IPS-18c (cell line): ENCODE results near the gene ZSCAN10.
"Not testable (repeated sequence)": the region's sequence is repeated elsewhere in the genome, so short reads cannot be mapped to it uniquely, and the experiment has no call there.

Experiments used
- H3K4me3 ChIP-seq: 2 replicates; pipeline ENCODE4 v1.7.0; 2013; ENCODE audit warnings: low read depth, mild to moderate bottlenecking, low read length, moderate library complexity; ENCODE audit not compliant: insufficient read depth
- H3K9me3 ChIP-seq: one replicate; pipeline ENCODE4 v1.6.1; 2013; ENCODE audit warnings: mild to moderate bottlenecking, low read length, moderate library complexity; ENCODE audit not compliant: control insufficient read depth, insufficient read depth

ZSCAN10 gene

GRCh38 chr16:3094289-3095027, 4.6 kb downstream of the ZSCAN10 start:
- Histone ChIP-seq H3K9me3 (no peaks in the 10 kb centered on the region), H3K4me3 (no peak overlapping the region)

DNA sequence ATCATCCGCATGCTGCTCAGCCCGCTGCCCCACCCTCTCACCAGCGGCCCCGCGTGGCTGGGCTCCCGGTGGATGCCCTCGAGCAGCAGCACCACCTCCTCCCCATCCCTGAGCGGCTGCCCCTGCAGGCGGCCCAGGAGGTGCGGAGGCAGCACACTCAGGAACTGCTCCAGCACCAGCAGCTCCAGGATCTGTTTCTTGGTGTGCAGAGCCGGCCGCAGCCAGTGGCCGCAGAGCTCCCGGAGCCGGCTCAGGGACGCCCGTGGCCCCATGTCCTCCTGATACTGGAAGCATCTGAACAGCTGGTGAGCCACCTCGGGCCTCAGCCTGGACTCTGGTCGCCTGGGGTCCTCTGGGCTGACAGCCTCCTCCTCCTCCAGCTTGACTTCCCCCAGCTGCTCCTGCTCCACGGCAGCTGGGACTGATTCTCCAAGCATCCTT, 6.6 kb downstream of the ZSCAN10 start:
- Histone ChIP-seq H3K4me3 (no peak overlapping the region), H3K9me3 (no peaks in the 10 kb centered on the region)

GRCh38 chr16:3091551-3091950, 7.5 kb downstream of the ZSCAN10 start:
- Histone ChIP-seq H3K9me3 (no peaks in the 10 kb centered on the region), H3K4me3 (no peak overlapping the region)

GRCh38 chr16:3089717-3090592, 9.1 kb downstream of the ZSCAN10 start:
- Histone ChIP-seq H3K9me3 (no peaks in the 10 kb centered on the region), H3K4me3 (no peak overlapping the region)

DNA sequence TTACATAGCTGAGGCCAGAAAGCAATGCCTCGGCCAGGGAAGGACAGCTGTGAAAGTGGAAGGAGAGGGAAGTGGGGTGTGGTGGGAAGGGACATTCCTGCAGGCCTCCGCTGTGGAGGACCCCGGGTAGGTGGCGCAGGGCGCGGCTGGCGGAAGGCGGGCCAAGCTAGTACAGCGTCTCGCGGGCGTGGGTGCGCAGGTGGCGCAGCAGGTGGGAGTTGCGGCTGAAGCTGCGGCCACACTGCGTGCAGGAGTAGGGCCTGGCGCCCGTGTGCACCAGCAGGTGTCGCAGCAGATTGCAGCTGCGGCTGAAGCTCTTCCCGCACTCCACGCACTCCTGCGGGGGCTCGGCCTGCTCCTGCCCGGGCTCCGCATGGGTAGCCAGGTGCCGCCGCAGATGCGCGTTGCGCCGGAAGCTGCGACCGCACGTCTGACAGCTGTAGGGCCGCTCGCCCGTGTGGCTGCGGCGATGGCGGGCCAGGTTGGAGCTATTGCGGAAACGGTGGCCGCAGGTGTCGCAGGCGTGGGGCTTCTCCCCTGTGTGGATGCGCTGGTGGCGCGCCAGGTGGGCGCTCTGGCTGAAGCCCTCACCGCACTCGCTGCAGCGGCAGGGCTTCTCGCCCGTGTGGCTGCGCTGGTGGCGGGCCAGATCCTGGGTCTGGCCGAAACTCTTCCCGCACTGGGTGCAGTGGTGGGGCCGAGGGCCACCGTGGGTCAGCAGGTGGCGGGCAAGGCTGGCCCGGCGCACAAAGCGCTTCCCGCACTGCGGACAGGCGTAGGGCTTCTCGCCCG, 10.0 kb downstream of the ZSCAN10 start:
- Histone ChIP-seq H3K9me3 (no peaks in the 10 kb centered on the region), H3K4me3 (no peak overlapping the region)

GRCh38 chr16:3088450-3088849, 10.6 kb downstream of the ZSCAN10 start:
- Histone ChIP-seq H3K4me3 (no peak overlapping the region), H3K9me3 (no peaks in the 10 kb centered on the region)

DNA sequence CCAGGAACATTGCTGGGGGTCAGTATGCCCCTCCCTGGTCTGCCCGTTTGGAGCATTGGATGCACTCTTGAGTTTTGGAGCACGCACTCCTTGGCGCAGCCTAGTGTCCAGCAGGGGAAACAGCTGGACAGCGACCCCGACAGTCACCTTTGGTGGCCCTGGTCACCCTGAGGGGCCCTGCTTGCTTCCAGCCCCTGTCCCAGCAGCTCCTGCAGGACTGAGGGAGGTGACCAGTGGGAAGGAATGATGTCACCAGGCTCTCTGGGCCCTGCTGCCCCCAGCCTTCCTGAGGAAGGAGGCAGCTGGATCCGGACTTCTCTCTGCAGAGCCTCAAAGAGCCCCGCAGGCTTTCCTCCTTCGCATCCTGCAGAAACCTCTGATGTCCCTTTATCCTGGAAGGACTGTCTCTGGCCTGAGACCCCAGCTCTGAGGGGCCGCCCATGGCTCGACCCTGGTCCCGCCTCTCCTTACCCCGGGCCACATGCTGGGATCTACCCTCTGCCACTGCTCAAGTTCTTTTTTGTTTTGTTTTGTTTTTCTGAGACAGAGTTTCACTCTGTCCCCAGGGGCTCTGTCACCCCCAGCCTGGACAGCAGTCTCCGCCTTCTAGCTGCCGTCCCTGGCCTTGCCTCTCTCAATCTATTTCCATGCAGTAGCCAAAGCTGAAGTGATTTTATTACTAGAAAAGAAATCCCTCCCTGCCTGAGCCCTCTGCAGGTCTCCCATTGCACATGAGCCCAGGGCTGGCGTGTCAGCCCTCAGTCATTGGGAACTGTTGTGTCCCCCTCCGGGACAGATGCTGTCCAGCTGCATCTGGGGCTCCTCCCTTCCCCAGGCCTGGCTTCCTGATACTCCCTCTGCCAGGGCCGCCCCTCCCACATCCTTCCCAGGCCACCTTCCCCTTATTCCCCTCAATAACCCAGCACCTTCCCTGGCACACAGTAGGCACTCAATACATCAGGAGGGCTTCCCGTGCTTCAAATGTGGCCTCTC, 11.6 kb downstream of the ZSCAN10 start:
- Histone ChIP-seq H3K9me3 (no peaks in the 10 kb centered on the region), H3K4me3 (no peak overlapping the region)

GRCh38 chr16:3086596-3087242, 12.4 kb downstream of the ZSCAN10 start:
- H3K9me3 ChIP-seq: no peaks in the 10 kb centered on the region
- no peak overlapping the region for H3K4me3 ChIP-seq

GRCh38 chr16:3085868-3086595, 13.1 kb downstream of the ZSCAN10 start:
- Histone ChIP-seq H3K9me3 (no peaks in the 10 kb centered on the region), H3K4me3 (no peak overlapping the region)

- Histone ChIP-seq H3K4me3 (no peak overlapping the region), H3K9me3 (peaks cover 2% of the 10 kb centered on the region)
Observed at GRCh38 chr16:3084969-3085670, 14.0 kb downstream of the ZSCAN10 start.

DNA sequence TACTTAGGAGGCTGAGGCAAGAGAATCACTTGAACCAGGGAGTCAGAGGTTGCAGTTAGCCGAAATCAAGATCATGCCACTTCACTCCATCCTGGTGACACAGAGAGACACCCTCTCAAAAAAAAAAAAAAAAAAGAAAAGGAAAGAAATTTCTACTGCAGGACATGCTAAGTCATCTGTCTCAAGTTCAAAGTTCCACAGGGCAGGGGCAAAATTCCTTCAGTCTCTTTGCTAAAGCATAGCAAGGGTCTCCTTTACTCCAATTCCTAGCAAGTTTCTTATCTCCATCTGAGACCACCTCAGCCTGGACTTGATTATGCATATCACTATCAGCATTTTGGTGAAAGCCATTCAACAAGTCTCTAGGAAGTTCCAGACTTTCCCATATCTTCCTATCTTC, 14.6 kb downstream of the ZSCAN10 start:
- Histone ChIP-seq H3K4me3 (no peak overlapping the region), H3K9me3 (peaks cover 2% of the 10 kb centered on the region)

DNA sequence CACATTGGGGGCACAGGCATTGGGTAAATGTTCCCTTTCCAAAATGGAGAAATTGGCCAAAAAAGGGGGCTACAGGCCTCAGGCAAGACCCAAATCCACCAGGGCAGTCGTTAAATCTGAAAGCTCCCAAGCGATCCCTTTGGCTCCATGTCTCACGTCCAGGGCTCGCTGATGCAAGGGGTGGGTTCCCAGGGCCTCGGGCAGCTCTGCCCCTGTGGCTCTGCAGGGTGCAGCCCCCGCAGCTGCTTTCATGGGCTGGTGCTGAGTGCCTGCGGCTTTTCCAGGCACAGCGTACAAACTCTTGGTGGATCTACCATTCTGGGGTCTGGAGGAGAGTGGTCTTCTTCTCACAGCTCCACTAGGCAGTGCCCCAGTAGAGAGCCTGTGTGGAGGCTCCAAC, 15.7 kb downstream of the ZSCAN10 start:
- H3K9me3 ChIP-seq: not testable (repeated sequence)

GRCh38 chr16:3081957-3082356, 17.1 kb downstream of the ZSCAN10 start:
- H3K4me3 ChIP-seq, H3K9me3 ChIP-seq: not testable (repeated sequence)

More for the DNA sequence above, 15.7 kb downstream of the ZSCAN10 start:
- H3K4me3 ChIP-seq: not testable (repeated sequence)

DNA sequence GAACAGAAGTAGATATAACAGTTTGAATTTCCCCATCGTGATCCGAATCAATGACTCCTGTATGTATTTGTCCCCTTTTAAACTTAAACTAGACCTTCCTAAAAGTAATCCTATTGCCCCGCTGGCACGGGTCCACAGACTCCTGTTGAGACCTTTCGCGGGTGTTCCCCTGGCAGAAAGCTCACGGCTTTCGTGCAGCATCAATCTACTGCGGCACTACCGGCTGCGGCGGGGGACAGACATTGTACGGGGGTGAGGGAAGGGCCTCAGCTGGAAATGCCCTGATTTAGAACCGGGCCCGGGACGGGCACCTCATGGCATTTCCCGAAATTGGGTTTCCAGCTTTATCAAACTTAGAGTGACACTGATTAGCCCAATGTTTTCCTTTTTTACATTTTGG, 19.1 kb downstream of the ZSCAN10 start:
- Histone ChIP-seq H3K4me3 (no peak overlapping the region), H3K9me3 (peaks cover 2% of the 10 kb centered on the region)

DNA sequence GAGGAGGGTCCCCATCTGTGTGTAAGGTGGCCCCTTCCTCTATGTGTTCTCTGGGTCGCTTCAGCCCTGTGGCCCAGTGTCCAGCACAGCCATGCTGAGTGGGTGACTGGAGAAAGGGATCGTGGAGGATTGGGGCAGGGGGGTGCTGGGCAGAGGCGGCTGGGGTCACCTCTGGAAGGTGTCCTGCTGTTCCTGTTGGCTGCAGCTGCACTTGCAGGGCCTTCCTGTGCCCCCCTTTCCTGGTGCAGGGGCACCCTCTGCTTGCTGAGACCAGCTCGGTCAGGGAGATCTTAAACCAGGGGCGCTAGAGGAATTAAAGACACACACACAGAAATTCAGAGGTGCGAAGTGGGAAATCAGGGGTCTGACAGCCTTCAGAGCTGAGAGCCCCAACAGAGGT, 22.5 kb downstream of the ZSCAN10 start:
- peaks cover 2% of the 10 kb centered on the region for H3K9me3 ChIP-seq
- H3K4me3 ChIP-seq: no peak overlapping the region
